Stimulated activated CD8-positive, alpha-beta memory T cell treated with anti-CD3 and anti-CD28 coated beads, Interleukin-7, amount 100 ng/mL, for 4 hours (primary cell): ENCODE data around the gene STAM2.
"Not testable (repeated sequence)": the region's sequence is repeated elsewhere in the genome, so short reads cannot be mapped to it uniquely, and the experiment has no call there.

ENCODE experiments used
- DNase-seq, 2 donors: peaks; one replicate each; pipeline ENCODE4 v3.0.0-alpha.2; 2020; ENCODE audit warnings: low read depth in 2 of 2

STAM2 gene

DNA sequence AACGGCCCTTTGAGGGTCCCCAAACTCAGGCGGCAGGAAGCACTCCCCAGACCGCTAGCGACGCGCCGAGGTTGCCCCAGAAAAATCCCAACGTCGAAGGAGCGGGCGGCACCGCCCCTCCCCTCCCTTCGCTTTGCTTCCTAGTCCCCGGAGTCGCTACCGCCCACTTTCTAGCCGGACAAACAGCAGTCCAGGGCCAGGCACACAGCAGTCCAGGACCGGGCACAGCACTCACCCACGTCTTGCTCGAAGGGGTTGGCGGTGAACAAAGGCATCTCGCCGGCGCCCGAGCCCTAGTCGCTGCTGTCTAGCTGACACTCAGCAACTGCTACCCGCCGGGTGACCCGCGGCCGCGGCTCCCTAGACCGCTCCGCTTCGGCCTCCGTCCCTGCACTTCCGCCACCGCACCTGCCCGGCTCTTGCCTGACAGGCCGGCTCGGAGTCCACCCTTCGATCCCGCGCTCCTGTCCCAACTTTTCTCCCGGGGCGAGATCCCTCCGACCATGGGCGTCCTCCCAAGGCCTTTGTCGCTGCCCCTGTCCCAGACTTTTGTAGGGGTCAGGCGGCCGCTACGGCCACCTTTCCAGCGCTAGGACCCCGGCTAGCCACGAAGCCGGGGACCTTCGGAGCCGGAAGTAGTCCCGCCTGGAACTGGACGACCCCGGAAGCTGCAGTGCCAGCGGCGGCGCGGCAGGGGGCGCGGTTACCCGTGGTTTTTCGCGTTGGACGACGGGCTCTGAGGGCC lies at the start of gene STAM2:
Gene STAM2, minus strand, starts transcription at position 396 of the 745 bp plus-strand sequence. Its CDS starts 121 bp downstream, at position 275.
- DNase-seq = peak; percentile 82 to 84

GRCh38 chr2:152223977-152224376 lies 48.4 kb upstream of the STAM2 start:
- DNase-seq = no peak

DNA sequence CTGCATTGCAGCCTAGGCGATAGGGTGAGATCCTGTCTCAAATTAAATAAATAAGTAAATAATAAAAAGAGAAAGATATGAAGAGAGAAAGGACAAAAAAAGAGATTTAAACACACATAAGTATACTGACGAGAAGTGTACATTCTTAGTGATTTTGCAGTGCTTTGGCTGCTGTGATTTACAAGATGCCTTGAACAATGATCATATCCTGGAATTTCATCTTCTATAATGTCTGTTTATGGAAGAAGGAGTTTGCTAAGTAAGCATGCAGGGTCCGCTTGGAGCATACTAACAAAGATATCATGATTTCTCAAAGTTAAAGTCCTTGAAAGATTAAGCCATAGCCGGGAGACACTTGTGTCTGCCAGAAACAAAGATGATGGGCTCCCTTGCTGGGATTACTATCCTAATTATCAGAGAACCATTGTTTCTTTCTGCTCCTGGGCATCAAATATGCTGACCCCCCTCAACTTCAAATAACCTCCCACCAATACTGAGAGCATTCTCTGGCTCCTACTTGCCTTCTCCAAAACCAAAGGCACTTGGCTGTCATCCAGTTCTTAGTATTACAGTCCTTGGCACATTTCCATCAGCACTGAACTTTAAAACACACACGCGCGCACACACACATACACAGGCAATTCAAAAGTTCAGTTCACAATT lies 47.5 kb upstream of the STAM2 start:
- no peak for DNase-seq

DNA sequence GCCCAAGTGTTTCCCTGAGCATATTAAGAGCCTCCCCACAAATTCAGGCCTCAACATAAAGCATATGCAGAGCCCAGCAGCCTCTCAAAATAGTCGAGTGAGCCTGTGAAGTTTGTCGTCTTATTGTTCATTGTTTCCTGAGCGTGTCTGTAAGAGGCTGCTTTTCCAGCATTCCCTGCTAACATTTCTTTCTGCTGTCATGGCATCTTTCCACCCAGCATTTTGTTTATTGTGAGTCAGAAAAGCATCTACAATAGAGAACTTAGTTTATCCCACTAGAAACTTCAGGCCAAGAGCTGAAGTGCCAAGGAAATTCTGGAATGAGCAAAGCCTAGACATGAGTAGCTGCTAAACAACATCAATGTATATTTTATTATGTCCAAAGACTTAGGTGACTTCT lies 46.3 kb upstream of the STAM2 start:
- no peak for DNase-seq

DNA sequence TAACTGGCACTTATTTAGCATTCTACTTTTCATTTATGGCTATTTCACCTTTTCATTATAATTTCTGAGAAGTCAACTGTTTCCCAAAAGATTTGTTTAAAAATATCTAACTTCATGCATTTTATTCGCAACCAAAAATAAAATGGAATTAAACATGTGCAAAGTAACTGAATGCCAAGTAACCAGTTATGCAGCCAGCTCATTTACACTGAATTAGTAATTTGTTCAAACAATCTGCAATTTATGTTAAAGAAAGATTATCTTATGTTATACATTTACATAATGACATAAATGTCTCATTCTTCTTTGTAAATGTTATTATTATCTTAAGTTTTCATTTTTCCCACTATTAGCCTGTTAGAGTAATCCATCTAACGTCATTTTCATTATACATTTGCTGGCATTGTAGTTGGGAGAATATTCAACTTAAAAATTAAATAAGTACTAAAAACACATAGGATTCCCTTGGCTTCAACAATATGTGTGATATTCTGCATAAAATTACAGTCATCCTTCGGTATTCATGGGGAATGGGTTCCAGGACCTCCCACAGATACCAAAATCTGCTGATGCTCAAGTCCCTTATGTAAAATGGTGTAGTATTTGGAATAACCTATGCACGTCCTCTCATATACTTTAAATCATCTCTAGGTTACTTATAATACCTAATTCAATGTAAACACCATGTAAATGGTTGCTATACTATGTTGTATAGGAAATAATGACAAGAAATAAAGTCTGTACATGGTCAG lies 43.7 kb upstream of the STAM2 start:
- no peak for DNase-seq

DNA sequence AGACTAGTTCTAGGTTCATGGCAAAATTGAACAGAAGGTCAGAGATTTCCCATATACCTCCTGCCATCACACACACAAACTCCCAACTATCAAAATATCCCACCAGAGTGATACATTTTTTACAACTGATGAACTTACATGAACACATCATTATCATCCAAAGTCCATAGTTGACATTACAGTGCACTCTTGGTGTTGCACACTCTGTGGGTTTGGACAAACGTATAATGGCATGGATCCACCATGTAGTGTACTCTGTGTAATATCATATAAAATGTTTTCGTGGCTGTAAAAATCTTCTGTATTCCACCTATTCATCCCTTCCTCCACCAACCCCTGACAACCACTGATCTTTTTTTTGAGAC lies 25.9 kb upstream of the STAM2 start:
- no peak for DNase-seq

DNA sequence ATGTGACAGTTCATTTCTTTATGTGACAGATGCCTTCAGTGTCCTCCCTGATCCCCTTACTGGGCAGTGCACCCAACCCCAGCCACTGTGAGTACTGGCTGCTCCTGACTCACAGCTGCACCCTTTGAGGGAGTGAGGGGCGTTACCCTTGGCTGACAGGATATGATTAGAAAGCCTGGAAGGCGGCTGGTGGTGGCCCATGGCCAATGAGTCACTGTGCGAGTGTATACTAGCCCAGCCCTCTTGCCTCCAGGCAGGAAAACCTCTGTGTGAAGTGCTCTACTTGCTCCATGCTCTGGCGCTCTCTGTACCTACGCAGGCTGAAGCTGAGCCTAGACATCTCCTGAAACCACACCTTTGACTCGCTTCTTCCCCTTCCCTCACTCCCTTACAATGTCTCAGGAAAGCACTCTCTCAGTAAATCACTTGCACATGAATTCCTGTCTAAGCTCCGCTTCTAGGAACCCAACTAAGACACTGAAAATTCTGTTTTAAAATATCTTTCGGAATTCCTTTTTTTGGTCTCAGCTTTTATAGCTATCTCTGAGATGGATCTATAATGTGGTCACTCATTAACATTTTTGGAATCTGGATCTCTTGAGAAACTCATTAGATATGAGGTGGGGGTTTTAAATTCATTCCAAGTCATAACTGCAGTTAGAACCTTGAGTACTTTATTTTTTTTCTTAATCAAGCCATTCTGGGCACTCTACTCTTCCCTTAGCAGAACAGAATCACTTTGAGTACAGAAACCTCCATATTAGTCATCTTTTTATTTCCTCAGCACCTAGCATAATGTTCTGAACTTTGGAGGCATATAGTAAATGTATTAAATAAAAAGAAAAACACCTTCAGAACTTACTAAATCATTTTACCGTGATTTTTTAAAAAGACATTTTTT lies 25.3 kb upstream of the STAM2 start:
- no peak for DNase-seq

GRCh38 chr2:152200101-152200500 lies 24.5 kb upstream of the STAM2 start:
- no peak for DNase-seq

GRCh38 chr2:152198499-152198898 lies 22.9 kb upstream of the STAM2 start:
- DNase-seq = no peak

DNA sequence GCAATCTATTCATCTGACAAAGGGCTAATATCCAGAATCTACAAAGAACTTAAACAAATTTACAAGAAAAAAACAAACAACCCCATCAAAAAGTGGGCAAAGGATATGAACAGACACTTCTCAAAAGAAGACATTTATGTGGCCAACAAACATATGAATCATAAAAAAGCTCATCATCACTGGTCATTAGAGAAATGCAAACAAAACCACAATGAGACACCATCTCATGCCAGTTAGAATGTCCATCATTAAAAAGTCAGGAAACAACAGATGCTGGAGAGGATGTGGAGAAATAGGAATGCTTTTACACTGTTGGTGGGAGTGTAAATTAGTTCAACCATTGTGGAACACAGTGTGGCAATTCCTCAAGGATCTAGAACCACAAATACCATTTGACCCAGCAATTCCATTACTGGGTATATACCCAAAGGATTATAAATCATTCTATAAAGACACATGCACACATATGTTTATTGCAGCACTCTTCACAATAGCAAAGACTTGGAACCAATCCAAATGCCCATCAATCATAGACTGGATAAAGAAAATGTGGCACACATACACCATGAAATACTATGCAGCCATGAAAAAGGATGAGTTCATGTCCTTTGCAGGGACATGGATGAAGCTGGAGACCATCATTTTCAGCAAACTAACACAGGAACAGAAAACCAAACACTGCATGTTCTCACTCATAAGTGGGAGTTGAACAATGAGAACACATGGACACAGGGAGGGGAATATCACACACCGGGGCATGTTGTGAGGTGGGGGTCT lies 22.1 kb upstream of the STAM2 start:
- not testable (repeated sequence) for DNase-seq

GRCh38 chr2:152189622-152190495 lies 14.3 kb upstream of the STAM2 start:
- DNase-seq = no peak

DNA sequence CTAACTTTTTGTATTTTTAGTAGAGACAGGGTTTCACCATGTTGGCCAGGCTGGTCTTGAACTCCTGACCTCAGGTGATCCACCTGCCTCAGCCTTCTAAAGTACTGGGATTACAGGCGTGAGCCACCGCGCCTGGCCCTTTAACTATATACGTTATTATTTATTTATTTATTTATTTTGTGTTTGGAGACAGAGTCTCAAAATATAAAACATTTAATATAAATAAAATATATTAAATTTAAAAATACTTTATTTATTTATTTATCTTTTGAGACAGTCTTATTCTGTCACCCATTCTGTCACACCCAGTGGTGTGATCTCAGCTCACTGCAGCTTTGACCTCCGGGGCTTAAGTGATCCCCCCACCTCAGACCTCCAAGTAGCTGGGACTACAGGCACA lies 11.2 kb upstream of the STAM2 start:
- not testable (repeated sequence) for DNase-seq

DNA sequence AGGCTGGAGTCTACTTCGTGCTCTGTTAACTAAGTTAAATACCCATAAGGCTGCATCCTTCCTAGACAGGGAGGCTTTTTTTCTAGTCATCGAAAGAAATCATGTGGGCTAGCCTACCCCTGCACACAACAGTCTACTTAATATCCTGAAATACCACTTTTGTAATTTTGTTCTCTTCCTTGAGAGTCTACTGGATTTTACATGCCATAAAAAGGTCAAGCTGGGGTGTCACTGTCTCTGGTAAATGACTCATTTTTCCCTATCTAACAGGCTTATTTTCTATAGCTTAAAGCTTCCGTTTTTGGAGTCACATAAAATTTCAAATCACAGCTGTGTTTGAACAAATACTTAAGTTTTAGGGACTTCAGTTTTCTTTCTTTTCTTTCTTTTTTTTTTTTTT lies 10.7 kb upstream of the STAM2 start:
- no peak for DNase-seq

- no peak for DNase-seq
These were observed 8.0 kb upstream of the STAM2 start for GRCh38 chr2:152183401-152184073.

DNA sequence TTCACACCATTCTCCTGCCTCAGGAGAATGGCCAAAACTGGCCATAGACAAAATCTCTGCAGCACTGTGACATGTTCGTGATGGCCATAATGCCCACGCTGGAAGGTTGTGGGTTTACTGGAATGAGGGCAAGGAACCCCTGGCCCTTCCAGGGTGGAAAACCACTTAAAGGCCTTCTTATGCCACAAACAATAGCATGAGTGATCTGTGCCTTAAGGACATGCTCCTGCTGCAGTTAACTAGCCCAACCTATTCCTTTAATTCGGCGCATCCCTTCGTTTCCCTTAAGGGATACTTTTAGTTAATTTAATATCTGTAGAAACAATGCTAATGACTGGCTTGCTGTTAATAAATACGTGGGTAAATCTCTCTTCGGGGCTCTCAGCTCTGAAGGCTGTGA lies 2.1 kb upstream of the STAM2 start:
- not testable (repeated sequence) for DNase-seq

- DNase-seq = no peak
These were observed 651 bp upstream of the STAM2 start for GRCh38 chr2:152176113-152176714.

GRCh38 chr2:152175012-152175367 lies 573 bp downstream of the STAM2 start:
- DNase-seq = no peak

DNA sequence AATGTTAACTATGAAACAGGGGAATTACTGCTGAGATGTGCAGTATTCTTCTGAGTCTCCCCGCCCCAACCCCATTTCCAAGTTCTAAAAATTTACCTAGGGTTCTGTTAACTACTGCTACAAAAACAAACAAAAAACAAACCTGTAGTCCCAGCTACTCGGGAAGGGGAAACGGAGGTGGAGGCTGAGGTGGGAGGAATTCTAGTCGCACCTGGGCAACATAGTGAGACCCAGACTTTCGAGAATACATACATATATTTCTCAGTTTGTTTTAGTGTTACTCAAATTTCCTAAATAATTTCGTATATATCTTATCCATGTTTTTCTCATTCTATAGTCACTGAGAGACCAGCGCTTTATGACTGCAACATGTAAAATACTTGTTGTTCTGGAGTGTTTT lies 989 bp downstream of the STAM2 start:
- DNase-seq = no peak

- DNase-seq = no peak
These were observed 1.7 kb downstream of the STAM2 start for GRCh38 chr2:152173831-152174230.
